ENCODE data around the gene EIF4G2.

DNA sequence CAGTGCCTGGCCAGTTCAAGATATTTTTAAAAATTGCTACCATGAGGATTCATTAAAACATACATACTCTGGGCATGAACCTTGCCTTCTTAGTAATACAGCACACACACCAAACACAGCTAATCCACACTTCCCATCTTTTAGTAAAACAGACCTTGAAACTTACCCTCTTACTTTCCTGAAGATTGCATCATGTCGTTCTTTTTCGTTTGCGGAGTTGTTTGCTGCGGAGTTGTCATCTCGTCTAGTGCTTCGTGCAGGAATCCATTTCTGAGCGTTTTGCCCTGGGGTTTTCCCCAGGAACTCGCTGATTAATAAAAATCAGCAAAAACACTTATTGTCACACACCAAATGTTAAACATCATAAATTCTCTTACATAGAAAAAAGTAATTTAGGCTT, 3.0 kb downstream of the EIF4G2 start:
- TF ChIP-seq, protein P1, sequence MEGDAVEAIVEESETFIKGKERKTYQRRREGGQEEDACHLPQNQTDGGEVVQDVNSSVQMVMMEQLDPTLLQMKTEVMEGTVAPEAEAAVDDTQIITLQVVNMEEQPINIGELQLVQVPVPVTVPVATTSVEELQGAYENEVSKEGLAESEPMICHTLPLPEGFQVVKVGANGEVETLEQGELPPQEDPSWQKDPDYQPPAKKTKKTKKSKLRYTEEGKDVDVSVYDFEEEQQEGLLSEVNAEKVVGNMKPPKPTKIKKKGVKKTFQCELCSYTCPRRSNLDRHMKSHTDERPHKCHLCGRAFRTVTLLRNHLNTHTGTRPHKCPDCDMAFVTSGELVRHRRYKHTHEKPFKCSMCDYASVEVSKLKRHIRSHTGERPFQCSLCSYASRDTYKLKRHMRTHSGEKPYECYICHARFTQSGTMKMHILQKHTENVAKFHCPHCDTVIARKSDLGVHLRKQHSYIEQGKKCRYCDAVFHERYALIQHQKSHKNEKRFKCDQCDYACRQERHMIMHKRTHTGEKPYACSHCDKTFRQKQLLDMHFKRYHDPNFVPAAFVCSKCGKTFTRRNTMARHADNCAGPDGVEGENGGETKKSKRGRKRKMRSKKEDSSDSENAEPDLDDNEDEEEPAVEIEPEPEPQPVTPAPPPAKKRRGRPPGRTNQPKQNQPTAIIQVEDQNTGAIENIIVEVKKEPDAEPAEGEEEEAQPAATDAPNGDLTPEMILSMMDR (IDR thresholded peaks at IDR 0.05 in 8 of 11, conservative IDR thresholded peaks at IDR 0.05 in 3 of 11), result no peak
- TF ChIP-seq POLR2A (IDR thresholded peaks at IDR 0.05), result no peak

All from spleen (tissue), 7 donors.